Left lobe of liver (tissue), 2 donors: Measurements from ENCODE around the gene LSM2. TPM values are rescaled to one million over a fixed set of nuclear protein-coding genes. Genes with fewer than 3 reads are reported as not detected.
"Not testable (repeated sequence)": the region's sequence is repeated elsewhere in the genome, so short reads cannot be mapped to it uniquely, and the experiment has no call there.

Experiments
- ATAC-seq: fragments of 200-7000 bp; cut with Tn5 transposase; one replicate; pipeline ENCODE4 v1.9.1; 2020; ENCODE audit warnings: mild to moderate bottlenecking, moderate library complexity
- DNase-seq: peaks from one replicate; pipeline ENCODE4 v3.0.0-alpha.2; 2020; ENCODE audit warnings: low spot score
- total RNA-seq: library from RNA; stranded (reverse); gene quantifications from one replicate; pipeline ENCODE4 v1.2.1, GENCODE V29; 2021
- donor health status: DM: no; HTN: no; CAD: no; lungs with moderate emphysema.
- donor health status: DM: no; HTN: yes; CAD: no.

The LSM2 gene
- total RNA-seq, 1 donor from 2014 or later, result 9.8 TPM

- peak; percentile 70 for DNase-seq
- no peak for ATAC-seq
These were observed 23.0 kb upstream of the LSM2 start for GRCh38 chr6:31829633-31830283.

- peak; percentile 62 for ATAC-seq
- DNase-seq, result peak; percentile 99
These were observed 20.7 kb upstream of the LSM2 start, which contains the start of gene HSPA1B for GRCh38 chr6:31827286-31828079. TSS of gene HSPA1B (plus strand) at chr6:31827738. CDS start at chr6:31827951, 213 bp downstream.

GRCh38 chr6:31826793-31827285 is 20.1 kb upstream of the LSM2 start:
- peak; percentile 71 for DNase-seq
- ATAC-seq, result no peak

- DNase-seq (no peak), ATAC-seq (no peak)
These were observed 18.8 kb upstream of the LSM2 start for GRCh38 chr6:31825553-31825952.

GRCh38 chr6:31823592-31824196 is 16.9 kb upstream of the LSM2 start:
- ATAC-seq, DNase-seq: not testable (repeated sequence)

- DNase-seq, result peak; percentile 87
- ATAC-seq, result peak; percentile 55
These were observed 15.5 kb upstream of the LSM2 start for GRCh38 chr6:31822036-31822821.

GRCh38 chr6:31821301-31822035 is 14.7 kb upstream of the LSM2 start:
- ATAC-seq, result peak; percentile 31

GRCh38 chr6:31820399-31820798 is 13.6 kb upstream of the LSM2 start:
- not testable (repeated sequence) for DNase-seq, ATAC-seq

More at GRCh38 chr6:31821301-31822035, 14.7 kb upstream of the LSM2 start:
- peak; percentile 75 for DNase-seq

- ATAC-seq (no peak), DNase-seq (no peak)
These were observed 13.1 kb upstream of the LSM2 start for GRCh38 chr6:31819871-31820299.

GRCh38 chr6:31817929-31818511 is 11.3 kb upstream of the LSM2 start:
- DNase-seq, result peak; percentile 61
- not testable (repeated sequence) for ATAC-seq

GRCh38 chr6:31817133-31817928 is 10.6 kb upstream of the LSM2 start:
- ATAC-seq, result peak; percentile 2
- peak; percentile 73 for DNase-seq

- ATAC-seq (peak; percentile 55), DNase-seq (peak; percentile 98)
These were observed 8.5 kb upstream of the LSM2 start, which contains the start of the genes HSPA1A and HSPA1L for GRCh38 chr6:31815025-31815838. TSS of gene HSPA1A (plus strand) at chr6:31815543. CDS start at chr6:31815757, 214 bp downstream. TSS of gene HSPA1L (minus strand) at chr6:31815283. CDS start at chr6:31811972, 3,311 bp downstream.

- ATAC-seq (peak; percentile 41), DNase-seq (peak; percentile 95)
These were observed 7.9 kb upstream of the LSM2 start for GRCh38 chr6:31814677-31815024.

- ATAC-seq (no peak), DNase-seq (no peak)
These were observed 6.7 kb upstream of the LSM2 start for GRCh38 chr6:31813465-31813849.

GRCh38 chr6:31811645-31812044 is 4.9 kb upstream of the LSM2 start:
- DNase-seq, result no peak
- no peak for ATAC-seq

GRCh38 chr6:31808599-31808998 is 1.8 kb upstream of the LSM2 start:
- peak; percentile 4 for ATAC-seq
- not testable (repeated sequence) for DNase-seq

GRCh38 chr6:31805939-31806469 is 762 bp downstream of the LSM2 start:
- ATAC-seq, result peak; percentile 1
- no peak for DNase-seq
